ENCODE results near the gene TTC7B.
A peak's percentile ranks its signal among the peaks of the same experiment; 100 is the strongest.

TTC7B gene

GRCh38 chr14:90724866-90725265 is 91.4 kb downstream of the TTC7B start:
- TF ChIP-seq MYC (IDR thresholded peaks at IDR 0.05; ENCODE audit: low read depth, low read length) (no peak), MAX (IDR thresholded peaks at IDR 0.05; ENCODE audit: low read depth, low read length) (no peak), CTCF (IDR thresholded peaks at IDR 0.05; ENCODE audit: low read depth, low read length) (no peak), POLR2A (IDR thresholded peaks at IDR 0.05; ENCODE audit: extremely low read depth, insufficient read length) (no peak)

GRCh38 chr14:90722590-90722989 is 93.6 kb downstream of the TTC7B start:
- no peak overlapping the region for H3K4me3 ChIP-seq (ENCODE audit: low read depth, low read length)
- DNase-seq (ENCODE audit: low read depth) = peak; percentile 32
- no peak for TF ChIP-seq MYC (IDR thresholded peaks at IDR 0.05; ENCODE audit: low read depth, low read length)
- no peak for TF ChIP-seq POLR2A (IDR thresholded peaks at IDR 0.05; ENCODE audit: extremely low read depth, insufficient read length)
- no peak for TF ChIP-seq MAX (IDR thresholded peaks at IDR 0.05; ENCODE audit: low read depth, low read length)
- no peak for TF ChIP-seq CTCF (IDR thresholded peaks at IDR 0.05; ENCODE audit: low read depth, low read length)

More at GRCh38 chr14:90724866-90725265, 91.4 kb downstream of the TTC7B start:
- no peak for DNase-seq (ENCODE audit: low read depth)
- no peak overlapping the region for H3K4me3 ChIP-seq (ENCODE audit: low read depth, low read length)

GRCh38 chr14:90721619-90722305 is 94.5 kb downstream of the TTC7B start:
- H3K4me3 ChIP-seq (ENCODE audit: low read depth, low read length) = no peak overlapping the region
- TF ChIP-seq MAX (IDR thresholded peaks at IDR 0.05; ENCODE audit: low read depth, low read length) = no peak
- TF ChIP-seq POLR2A (IDR thresholded peaks at IDR 0.05; ENCODE audit: extremely low read depth, insufficient read length) = no peak
- TF ChIP-seq MYC (IDR thresholded peaks at IDR 0.05; ENCODE audit: low read depth, low read length) = no peak
- TF ChIP-seq CTCF (IDR thresholded peaks at IDR 0.05; ENCODE audit: low read depth, low read length) = no peak
- DNase-seq (ENCODE audit: low read depth) = no peak

GRCh38 chr14:90720832-90721231 is 95.4 kb downstream of the TTC7B start:
- TF ChIP-seq MAX (IDR thresholded peaks at IDR 0.05; ENCODE audit: low read depth, low read length) (no peak), POLR2A (IDR thresholded peaks at IDR 0.05; ENCODE audit: extremely low read depth, insufficient read length) (no peak)
- no peak overlapping the region for H3K4me3 ChIP-seq (ENCODE audit: low read depth, low read length)
- DNase-seq (ENCODE audit: low read depth) = no peak

- DNase-seq (ENCODE audit: low read depth) = peak; percentile 17
- H3K4me3 ChIP-seq (ENCODE audit: low read depth, low read length) = no peak overlapping the region
- TF ChIP-seq POLR2A (IDR thresholded peaks at IDR 0.05; ENCODE audit: extremely low read depth, insufficient read length) = no peak
- no peak for TF ChIP-seq MYC (IDR thresholded peaks at IDR 0.05; ENCODE audit: low read depth, low read length)
- TF ChIP-seq MAX (IDR thresholded peaks at IDR 0.05; ENCODE audit: low read depth, low read length) = no peak
- no peak for TF ChIP-seq CTCF (IDR thresholded peaks at IDR 0.05; ENCODE audit: low read depth, low read length)
Observed at GRCh38 chr14:90720336-90720735, 95.9 kb downstream of the TTC7B start.

GRCh38 chr14:90717916-90718315 is 98.3 kb downstream of the TTC7B start:
- no peak for DNase-seq (ENCODE audit: low read depth)
- TF ChIP-seq CTCF (IDR thresholded peaks at IDR 0.05; ENCODE audit: low read depth, low read length) = no peak

More at GRCh38 chr14:90717916-90718315, 98.3 kb downstream of the TTC7B start:
- H3K4me3 ChIP-seq (ENCODE audit: low read depth, low read length) = no peak overlapping the region

Data from NB4 (cell line).